HCT116 (cell line): Measurements from ENCODE around the gene MRPL16. TPM values are rescaled to one million over a fixed set of nuclear protein-coding genes. Genes with fewer than 3 reads are reported as not detected.

Experiments used
- ATAC-seq: fragments of 200-7000 bp; cut with Tn5 transposase; 2 replicates; pipeline ENCODE4 v1.9.1; 2020; ENCODE audit warnings: mild to moderate bottlenecking, moderate library complexity
- BruUV-seq: library from RNA; stranded (reverse); fragments of 400-500 nt; replicated peaks from 2 replicates; lab custom pipeline; 2021; lab: Mats Ljungman, UMichigan
- CTCF ChIA-PET: fragments of 300-600 bp; sonication (Branson Sonifier 250); formaldehyde crosslinking; loops from one replicate; lab custom pipeline; 2021; ENCODE audit warnings: antibody characterized with exemption; lab: Charles Lee
- POLR2A ChIA-PET: fragments of 300-600, 350-600 bp; sonication (Branson Sonifier 250); formaldehyde crosslinking; loops from one replicate; lab custom pipeline; 2021; ENCODE audit warnings: antibody characterized with exemption; lab: Charles Lee
- RAD21 ChIA-PET, 2 experiments: fragments of 300-600 bp; sonication (Branson Sonifier 250); formaldehyde crosslinking; loops; one replicate each; lab custom pipeline; 2023; ENCODE audit warnings: low total read pairs in 2 of 2; ENCODE audit not compliant: uncharacterized antibody in 2 of 2, unreplicated experiment in 2 of 2, low non-redundant PET in 1 of 2; lab: Charles Lee
- DNase-seq: peaks from one replicate; pipeline ENCODE4 v3.0.0-alpha.2; 2010; ENCODE audit warnings: low read depth, low spot score
- H2AFZ ChIP-seq: fragments of 200-600 bp; shearing (Covaris generic), sonication (generic); 2 replicates; pipeline ENCODE4 v1.6.1; 2017; ENCODE audit warnings: low read depth, mixed run types, mixed read lengths, antibody characterized with exemption, low read length; ENCODE audit not compliant: poor library complexity, severe bottlenecking
- H3K27ac ChIP-seq: 2 replicates; pipeline ENCODE4 v1.5.1; 2012; ENCODE audit warnings: low read depth, low read length
- H3K27me3 ChIP-seq: fragments of 200-600 bp; sonication (generic); 2 replicates; pipeline ENCODE4 v1.6.1; 2016; ENCODE audit warnings: mixed run types, low read length, mixed read lengths; ENCODE audit not compliant: insufficient read depth
- H3K36me3 ChIP-seq, 2 experiments: fragments of 200-500 bp in 1 of 2; fragments of 200-600 bp in 1 of 2; sonication (Bioruptor generic) in 1 of 2; sonication (generic) in 1 of 2; 2 replicates each; pipeline versions ENCODE4 v1.5.1 to v1.6.1; 2014 to 2016; ENCODE audit warnings: low read length in 2 of 2, inconsistent platforms in 1 of 2, mixed read lengths in 1 of 2, mixed run types in 1 of 2; ENCODE audit not compliant: insufficient read depth in 2 of 2, control insufficient read depth in 1 of 2
- H3K4me1 ChIP-seq, 2 experiments: fragments of 200-600 bp in 1 of 2; sonication (generic) in 1 of 2; 2 replicates each; pipeline versions ENCODE4 v1.5.1 to v1.6.1; 2012 to 2017; ENCODE audit warnings: low read length in 2 of 2, inconsistent platforms in 1 of 2, mild to moderate bottlenecking in 1 of 2, mixed read lengths in 1 of 2, mixed run types in 1 of 2, moderate library complexity in 1 of 2; ENCODE audit not compliant: insufficient read depth in 2 of 2, control insufficient read depth in 1 of 2
- H3K4me2 ChIP-seq: fragments of 200-600 bp; sonication (generic); 2 replicates; pipeline ENCODE4 v1.6.1; 2017; ENCODE audit warnings: mixed run types, low read length, mixed read lengths
- H3K4me3 ChIP-seq, 2 experiments: fragments of 200-600 bp in 1 of 2; sonication (generic) in 1 of 2; replicated peaks in 1 of 2; 2 replicates each; pipeline ENCODE4 v1.5.1; 2011 to 2016; ENCODE audit warnings: low read length in 2 of 2, control low read depth in 1 of 2, low read depth in 1 of 2, mild to moderate bottlenecking in 1 of 2, mixed read lengths in 1 of 2, mixed run types in 1 of 2
- H3K79me2 ChIP-seq: fragments of 200-600 bp; sonication (generic); 2 replicates; pipeline ENCODE4 v1.6.1; 2017; ENCODE audit warnings: mild to moderate bottlenecking, mixed run types, low read length, moderate library complexity, mixed read lengths; ENCODE audit not compliant: insufficient read depth
- H3K9ac ChIP-seq: fragments of 200-600 bp; sonication (generic); 2 replicates; pipeline ENCODE4 v1.6.1; 2016; ENCODE audit warnings: low read length, mixed read lengths
- H3K9me2 ChIP-seq: fragments of 200-600 bp; sonication (generic), shearing (Covaris generic); 2 replicates; pipeline ENCODE4 v1.6.1; 2017; ENCODE audit warnings: mixed run types, mild to moderate bottlenecking, moderate library complexity; ENCODE audit not compliant: insufficient read depth
- H3K9me3 ChIP-seq, 2 experiments: fragments of 200-500 bp in 1 of 2; fragments of 200-600 bp in 1 of 2; sonication (Bioruptor generic) in 1 of 2; sonication (generic) in 1 of 2; 2 replicates each; pipeline ENCODE4 v1.6.1; 2014 to 2017; ENCODE audit warnings: low read length in 2 of 2, mixed read lengths in 2 of 2, inconsistent platforms in 1 of 2, low read depth in 1 of 2, mild to moderate bottlenecking in 1 of 2, mixed run types in 1 of 2, moderate library complexity in 1 of 2; ENCODE audit not compliant: control insufficient read depth in 1 of 2, insufficient read depth in 1 of 2
- H4K20me1 ChIP-seq: fragments of 200-600 bp; sonication (generic), shearing (Covaris generic); 2 replicates; pipeline ENCODE4 v1.6.1; 2017; ENCODE audit warnings: mixed run types, mild to moderate bottlenecking, moderate library complexity; ENCODE audit not compliant: insufficient read depth
- CEBPB ChIP-seq: IDR thresholded peaks from 2 replicates; pipeline ENCODE4 v1.6.1; 2012; ENCODE audit warnings: low read depth
- EZH2 ChIP-seq: fragments of 200-600 bp; sonication (generic); IDR thresholded peaks from 2 replicates; pipeline ENCODE4 v1.6.1; 2017; ENCODE audit warnings: antibody characterized with exemption, mixed run types
- POLR2AphosphoS5 ChIP-seq: IDR thresholded peaks from 2 replicates; pipeline ENCODE4 v1.6.1; 2011; ENCODE audit warnings: mild to moderate bottlenecking, low read depth, low read length, moderate library complexity
- RAD21 ChIP-seq: IDR thresholded peaks from 2 replicates; pipeline ENCODE4 v1.6.1; 2012; ENCODE audit warnings: low read depth, mild to moderate bottlenecking
- SRF ChIP-seq: IDR thresholded peaks from 2 replicates; pipeline ENCODE4 v1.6.1; 2012; ENCODE audit warnings: low read depth
- intact Hi-C: fragments of 100-400 bp; cut with micrococcal nuclease; formaldehyde crosslinking; loops from 2 replicates; pipeline ENCODE4 v1.10.0; 2022
- total RNA-seq: library from RNA; stranded (reverse); gene quantifications from one replicate; pipeline ENCODE4 v1.2.1, GENCODE V29; 2021; ENCODE audit not compliant: unreplicated experiment
- TF ChIP-seq, protein P1 (sequence below), 3 experiments: fragments of 200-600 bp in 1 of 3; sonication (generic) in 1 of 3; IDR thresholded peaks in 2 of 3; conservative IDR thresholded peaks in 1 of 3; 2 replicates each; pipeline ENCODE4 v1.5.1; 2012 to 2017; ENCODE audit warnings: low read depth in 2 of 3, low read length in 2 of 3, antibody characterized with exemption in 1 of 3, borderline replicate concordance in 1 of 3, control low read depth in 1 of 3, mild to moderate bottlenecking in 1 of 3, mixed read lengths in 1 of 3, mixed run types in 1 of 3, moderate library complexity in 1 of 3; ENCODE audit not compliant: insufficient read depth in 1 of 3

The MRPL16 gene
- total RNA-seq, 1 experiment from 2014 or later, result 61.0 TPM

DNA sequence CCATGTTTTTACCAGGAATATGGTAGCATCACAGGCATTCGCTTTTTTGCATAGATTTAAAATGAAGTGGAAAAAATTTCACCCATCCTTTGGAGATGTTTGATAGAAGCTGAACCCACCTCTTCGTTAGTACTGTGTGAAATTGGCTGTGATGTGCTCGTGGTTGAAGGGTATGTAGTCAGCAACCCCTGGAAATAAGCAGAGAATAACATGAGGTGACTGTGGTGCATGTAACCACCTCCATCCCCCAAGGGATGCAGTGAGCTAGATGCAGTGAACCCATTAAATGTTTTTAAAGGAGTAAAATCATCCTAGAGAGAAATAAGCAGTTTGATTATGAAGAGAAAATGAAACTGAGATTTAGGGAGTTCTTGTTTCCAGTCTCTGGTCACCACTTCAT, 18.8 kb upstream of the MRPL16 start:
- 0 out of 2 replicates have a peak, but pooled peaks cover 4% of the 10 kb centered on the region for H3K9me2 ChIP-seq
- H3K79me2 ChIP-seq, result no peaks in the 10 kb centered on the region
- no peak overlapping the region for H3K9ac ChIP-seq
- BruUV-seq, result no TSS peak
- H4K20me1 ChIP-seq, result no peaks in the 10 kb centered on the region
- RAD21 ChIA-PET, result no interaction called here
- no peak overlapping the region for H3K4me3 ChIP-seq
- no peak overlapping the region for H2AFZ ChIP-seq
- no peaks in the 10 kb centered on the region for H3K27me3 ChIP-seq
- TF ChIP-seq POLR2AphosphoS5 (no peak), SRF (no peak)
- no peaks in the 10 kb centered on the region for H3K36me3 ChIP-seq
- no peak for DNase-seq
- no peaks in the 10 kb centered on the region for H3K9me3 ChIP-seq
- H3K4me1 ChIP-seq, result no peaks in the 10 kb centered on the region
- ATAC-seq, result no peak
- CTCF ChIA-PET, result no interaction called here
- H3K4me2 ChIP-seq, result no peak overlapping the region
- H3K27ac ChIP-seq, result no peak overlapping the region
- POLR2A ChIA-PET, result no interaction called here
- intact Hi-C loops, result no loop called here

DNA sequence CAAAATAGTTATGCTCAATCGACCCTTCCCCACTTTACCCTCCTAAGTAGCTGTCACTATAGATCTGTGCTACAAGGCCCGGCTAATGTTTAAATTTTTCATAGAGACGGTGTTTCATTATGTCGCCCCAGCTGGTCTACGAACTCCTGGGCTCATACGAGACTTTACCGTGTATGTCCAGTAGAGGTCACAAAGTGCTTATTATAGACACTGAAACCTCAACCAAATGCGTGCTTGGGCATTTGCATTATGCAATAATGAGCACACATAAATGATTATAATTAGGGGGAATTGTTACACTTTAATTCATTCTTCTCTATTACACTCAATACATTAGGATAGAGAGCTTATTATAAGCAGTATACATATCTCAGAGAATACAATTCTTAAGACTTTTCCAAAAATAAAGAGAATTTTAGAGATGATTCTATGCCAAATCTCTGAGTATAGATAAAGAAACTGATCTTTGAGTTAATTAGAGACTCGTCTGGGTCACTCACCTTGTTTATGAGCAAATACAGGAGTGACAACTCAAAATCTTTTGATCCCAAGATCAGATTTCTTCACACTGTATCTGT, 12.5 kb upstream of the MRPL16 start:
- no peak for TF ChIP-seq EZH2
- TF ChIP-seq, protein P1, sequence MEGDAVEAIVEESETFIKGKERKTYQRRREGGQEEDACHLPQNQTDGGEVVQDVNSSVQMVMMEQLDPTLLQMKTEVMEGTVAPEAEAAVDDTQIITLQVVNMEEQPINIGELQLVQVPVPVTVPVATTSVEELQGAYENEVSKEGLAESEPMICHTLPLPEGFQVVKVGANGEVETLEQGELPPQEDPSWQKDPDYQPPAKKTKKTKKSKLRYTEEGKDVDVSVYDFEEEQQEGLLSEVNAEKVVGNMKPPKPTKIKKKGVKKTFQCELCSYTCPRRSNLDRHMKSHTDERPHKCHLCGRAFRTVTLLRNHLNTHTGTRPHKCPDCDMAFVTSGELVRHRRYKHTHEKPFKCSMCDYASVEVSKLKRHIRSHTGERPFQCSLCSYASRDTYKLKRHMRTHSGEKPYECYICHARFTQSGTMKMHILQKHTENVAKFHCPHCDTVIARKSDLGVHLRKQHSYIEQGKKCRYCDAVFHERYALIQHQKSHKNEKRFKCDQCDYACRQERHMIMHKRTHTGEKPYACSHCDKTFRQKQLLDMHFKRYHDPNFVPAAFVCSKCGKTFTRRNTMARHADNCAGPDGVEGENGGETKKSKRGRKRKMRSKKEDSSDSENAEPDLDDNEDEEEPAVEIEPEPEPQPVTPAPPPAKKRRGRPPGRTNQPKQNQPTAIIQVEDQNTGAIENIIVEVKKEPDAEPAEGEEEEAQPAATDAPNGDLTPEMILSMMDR (IDR thresholded peaks at IDR 0.05 in 2 of 3, conservative IDR thresholded peaks at IDR 0.05 in 1 of 3; ENCODE audit: borderline replicate concordance in 1 of 3, insufficient read depth in 1 of 3, low read depth in 2 of 3, low read length in 2 of 3), result peak; percentile 63 to 90 (median 87)
- TF ChIP-seq RAD21, result peak; percentile 94
- peak; percentile 88 for TF ChIP-seq CEBPB
- Histone ChIP-seq H3K9me3 (no peaks in the 10 kb centered on the region), H3K79me2 (no peaks in the 10 kb centered on the region), H3K27me3 (no peaks in the 10 kb centered on the region), H3K4me2 (peak overlapping the region; percentile 47), H2AFZ (peak overlapping the region; percentile 90), H4K20me1 (no peaks in the 10 kb centered on the region), H3K4me3 (no peak overlapping the region), H3K27ac (no peak overlapping the region), H3K4me1 (peaks cover 0 to 4% of the 10 kb centered on the region in 2 experiments; a peak in 1 of 4 replicates), H3K9ac (no peak overlapping the region), H3K36me3 (no peaks in the 10 kb centered on the region), H3K9me2 (no peaks in the 10 kb centered on the region)
- ChIA-PET CTCF (interaction anchor here (0.6 to 1.3 kb wide), 5 partner anchors 9 to 428 kb away, joined by 3 to 37 read pairs (median 4); no protein-coding TSS in a partner anchor), POLR2A (no interaction called here), RAD21 (interaction anchor here (0.6 to 1.0 kb wide), 4 partner anchors 96 to 428 kb away, joined by 3 to 9 read pairs (median 4); no protein-coding TSS in a partner anchor)
- peak; percentile 99 for ATAC-seq
- intact Hi-C loops, result loop anchor here (1.0 to 5.0 kb wide), 4 partner anchors 96 to 428 kb away; no protein-coding TSS in a partner anchor
- DNase-seq, result peak; percentile 69
- BruUV-seq, result no TSS peak
